NCI-H1105 (cell line): ENCODE measurements around the gene RNF227.
A peak's percentile ranks its signal among the peaks of the same experiment; 100 is the strongest.
"Not testable (repeated sequence)": the region's sequence is repeated elsewhere in the genome, so short reads cannot be mapped to it uniquely, and the experiment has no call there.

Experiments
- DNase-seq: peaks from one replicate; lab custom pipeline; 2025; lab: John Stamatoyannopoulos, UW

The RNF227 gene

DNA sequence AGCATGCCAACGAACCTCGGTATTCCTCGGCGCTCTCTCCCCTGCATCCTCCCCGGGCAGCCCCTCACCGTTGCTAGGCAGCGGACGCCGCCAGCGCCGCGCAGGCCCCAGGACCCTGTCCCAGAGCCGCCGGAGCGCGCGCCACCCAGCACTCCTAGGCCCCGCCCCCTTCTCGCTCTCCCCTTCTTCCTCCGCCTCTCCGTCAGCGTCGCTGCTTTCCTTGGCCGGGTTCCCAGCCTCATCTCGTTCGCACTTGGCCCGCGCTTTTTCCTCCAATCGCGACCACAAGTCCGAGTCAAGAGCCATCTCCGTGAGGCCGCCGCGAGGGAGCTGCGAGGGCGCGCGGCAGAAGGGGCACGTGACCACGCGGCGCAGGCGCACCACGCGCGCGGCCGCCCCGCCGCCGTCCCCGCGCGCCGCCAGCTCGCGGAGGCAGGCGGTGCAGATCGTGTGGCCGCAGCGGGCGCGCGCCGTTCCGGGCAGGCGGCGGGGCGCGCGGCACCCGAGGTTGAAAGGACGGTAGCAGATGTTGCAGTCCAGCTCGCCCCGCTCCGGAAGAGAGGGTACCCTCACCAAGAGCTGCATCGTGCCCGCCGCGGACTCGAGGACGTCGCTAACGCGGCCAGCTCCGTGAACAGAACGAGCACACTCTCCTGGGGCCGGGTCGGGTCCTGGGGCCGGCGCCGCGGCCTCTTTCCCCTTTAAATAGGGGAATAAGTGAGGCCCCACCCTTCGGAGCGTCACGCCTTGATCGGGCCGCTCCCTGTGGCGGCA, at the start of gene RNF227:
RNF227 (minus strand) TSS at position 679 of the 774 bp plus-strand sequence; CDS start at position 585, 94 bp downstream.
- DNase-seq = peak; percentile 100

DNA sequence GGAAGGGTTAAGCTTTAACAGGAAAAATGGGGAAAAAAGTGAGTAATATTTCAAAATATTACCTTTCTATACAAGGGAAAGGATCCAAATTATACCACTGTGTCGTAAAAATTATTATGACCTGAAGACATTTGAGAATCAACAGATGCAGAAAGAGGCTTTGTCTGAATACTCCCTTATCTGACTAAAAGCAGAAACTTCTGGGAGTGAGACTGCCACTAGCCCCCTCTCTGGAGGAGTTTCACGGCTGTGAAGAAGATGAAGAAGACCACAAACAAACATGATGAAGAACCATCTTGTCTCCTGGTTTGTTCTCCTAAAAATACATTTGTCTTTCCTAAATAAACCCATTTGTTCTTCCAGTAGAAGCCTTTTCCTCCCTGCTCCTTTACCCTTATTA, 45.3 kb upstream of the RNF227 start:
- no peak for DNase-seq

DNA sequence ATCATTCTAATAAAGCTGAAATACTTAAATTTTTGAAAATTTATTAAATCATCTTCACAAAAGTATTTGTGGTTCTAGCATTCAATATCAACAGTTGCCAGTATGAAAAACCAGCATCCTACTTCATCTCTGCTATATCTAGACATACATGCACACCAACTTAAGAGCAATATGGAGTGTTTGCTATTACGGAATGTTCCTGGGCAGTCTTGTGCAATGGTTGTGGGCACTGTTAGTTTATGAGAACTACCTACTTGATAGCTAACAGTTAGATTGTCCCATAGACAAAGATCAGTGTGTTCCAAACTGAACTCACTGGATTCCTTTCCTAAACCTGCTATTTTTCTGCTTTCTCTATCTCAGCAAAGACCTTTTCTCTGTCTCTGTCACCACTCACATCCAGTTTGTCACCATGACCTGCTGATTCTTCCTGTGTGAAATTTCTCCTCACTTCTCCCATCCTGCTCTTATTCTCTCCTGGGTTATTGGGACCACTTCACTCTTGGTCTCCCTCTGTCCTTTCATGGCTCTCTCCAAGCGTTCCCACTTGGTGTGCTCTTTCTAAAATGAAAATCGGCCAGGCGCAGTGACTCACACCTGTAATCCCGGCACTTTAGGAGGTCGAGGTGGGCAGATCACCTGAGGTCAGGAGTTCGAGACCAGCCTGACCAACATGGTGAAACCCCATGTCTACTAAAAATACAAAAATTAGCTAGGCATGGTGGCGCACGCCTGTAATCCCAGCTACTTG, 43.6 kb upstream of the RNF227 start:
- DNase-seq = no peak

DNA sequence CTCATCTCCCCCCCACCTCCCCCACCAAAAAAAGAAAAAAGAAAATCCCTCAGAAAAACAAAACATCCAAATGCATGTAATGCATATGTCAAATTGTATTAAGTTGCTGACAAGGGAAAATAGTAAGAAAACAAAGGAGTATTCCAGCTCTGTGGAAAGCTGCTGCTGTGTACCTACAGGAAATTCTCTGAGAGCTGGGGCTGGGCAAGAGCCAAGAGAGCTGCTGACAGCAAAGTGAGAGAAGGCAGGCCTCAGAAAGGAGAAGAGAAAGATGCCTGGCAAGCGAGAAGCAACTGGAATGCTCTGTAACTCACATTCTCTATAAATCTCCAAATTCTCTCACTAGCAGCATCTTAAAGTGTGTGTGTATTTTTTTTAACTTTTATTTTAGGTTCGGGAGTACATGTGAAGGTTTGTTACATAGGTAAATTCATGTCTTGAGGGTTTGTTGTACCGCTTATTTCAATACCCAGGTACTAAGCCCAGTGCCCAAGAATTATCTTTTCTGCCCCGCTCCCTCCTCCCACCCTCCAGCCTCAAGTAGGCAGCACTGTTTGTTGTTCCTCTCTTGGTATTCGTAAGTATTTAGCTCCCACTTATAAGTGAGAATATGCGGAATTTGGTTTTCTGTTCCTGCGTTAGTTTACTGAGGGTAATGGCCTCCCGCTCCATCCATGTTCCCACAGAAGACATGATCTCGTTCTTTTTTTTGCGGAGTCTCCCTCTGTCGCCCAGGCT, 40.3 kb upstream of the RNF227 start:
- no peak for DNase-seq

DNA sequence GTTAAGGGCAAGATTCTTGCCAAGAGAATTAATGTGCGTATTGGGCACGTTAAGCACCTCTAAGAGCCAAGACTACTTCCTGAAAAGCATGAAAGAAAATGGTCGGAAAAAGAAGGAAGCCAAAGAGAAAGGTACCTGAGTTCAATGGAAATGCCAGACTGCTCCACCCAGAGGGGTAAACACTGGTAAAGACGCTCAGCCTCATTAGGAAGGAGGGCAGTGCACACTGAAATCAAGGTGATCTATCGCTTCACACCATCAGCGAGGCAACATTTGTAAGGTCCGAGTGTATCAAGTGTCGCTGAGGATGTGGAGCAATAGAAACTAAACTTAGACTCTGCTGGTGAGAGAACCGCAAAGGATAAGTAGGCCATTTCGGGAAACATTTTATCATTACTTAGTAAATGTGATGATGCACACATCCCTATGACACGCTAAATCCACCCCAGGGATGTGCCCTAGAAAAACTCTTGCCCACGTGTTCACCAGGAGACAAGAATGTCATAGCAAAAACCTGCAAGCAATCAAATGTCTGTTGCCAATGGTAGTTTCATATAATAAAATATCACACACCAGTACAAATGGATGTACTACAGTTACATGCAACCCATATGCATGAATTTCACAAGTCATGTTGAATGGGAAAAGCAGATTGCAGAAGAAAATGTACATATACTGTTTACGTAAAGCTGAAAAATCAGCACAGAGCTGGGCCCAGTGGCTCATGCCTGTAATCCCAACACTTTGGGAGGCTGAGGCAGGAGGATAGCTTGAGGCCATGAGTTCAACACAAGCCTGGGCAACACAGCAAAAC, 39.5 kb upstream of the RNF227 start:
- DNase-seq = no peak

DNA sequence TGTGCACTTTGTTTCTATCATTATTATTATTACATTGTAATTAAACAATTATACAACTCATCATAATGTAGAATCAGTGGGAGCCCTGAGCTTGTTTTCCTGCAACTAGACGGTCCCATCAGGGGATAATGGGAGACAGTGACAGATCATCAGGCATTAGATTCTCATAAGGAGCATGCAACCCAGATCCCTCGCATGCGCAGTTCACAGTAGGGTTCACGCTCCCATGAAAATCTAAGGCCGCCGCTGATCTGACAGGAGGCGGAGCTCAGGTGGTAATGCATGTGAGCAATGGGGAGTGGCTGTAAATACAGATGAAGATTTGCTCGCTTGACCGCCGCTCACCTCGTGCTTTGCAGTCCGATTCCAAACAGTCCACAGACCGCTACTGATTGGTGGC, 37.2 kb upstream of the RNF227 start:
- DNase-seq = not testable (repeated sequence)

DNA sequence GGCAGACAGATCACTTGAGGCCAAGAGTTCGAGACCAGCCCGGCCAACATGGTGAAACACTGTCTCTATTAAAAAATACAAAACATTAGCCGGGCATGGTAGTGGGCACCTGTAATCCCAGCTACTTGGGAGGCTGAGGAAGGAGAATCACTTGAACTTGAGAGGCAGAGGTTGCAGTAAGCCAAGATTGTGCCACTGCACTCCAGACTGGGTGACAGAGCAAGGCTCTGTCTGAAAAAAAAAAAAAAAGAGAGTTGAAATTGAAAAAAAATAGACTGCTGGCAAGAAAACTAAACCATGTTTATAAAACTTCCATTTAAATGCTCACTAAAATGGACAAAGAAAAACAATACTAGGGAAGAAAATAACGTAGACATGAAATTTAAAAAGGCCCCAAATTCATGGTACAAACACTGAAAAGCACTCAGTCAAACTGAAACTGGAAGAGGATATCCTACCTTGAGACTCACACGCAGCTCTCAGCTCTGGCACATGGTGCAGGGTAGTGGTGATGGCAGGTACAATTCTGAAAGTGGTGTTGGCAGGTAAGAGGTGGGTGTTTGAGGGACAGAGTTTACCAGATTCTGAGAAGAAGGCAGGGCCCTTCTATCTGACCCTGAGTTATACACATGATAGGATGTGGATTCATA, 35.2 kb upstream of the RNF227 start:
- DNase-seq = no peak

DNA sequence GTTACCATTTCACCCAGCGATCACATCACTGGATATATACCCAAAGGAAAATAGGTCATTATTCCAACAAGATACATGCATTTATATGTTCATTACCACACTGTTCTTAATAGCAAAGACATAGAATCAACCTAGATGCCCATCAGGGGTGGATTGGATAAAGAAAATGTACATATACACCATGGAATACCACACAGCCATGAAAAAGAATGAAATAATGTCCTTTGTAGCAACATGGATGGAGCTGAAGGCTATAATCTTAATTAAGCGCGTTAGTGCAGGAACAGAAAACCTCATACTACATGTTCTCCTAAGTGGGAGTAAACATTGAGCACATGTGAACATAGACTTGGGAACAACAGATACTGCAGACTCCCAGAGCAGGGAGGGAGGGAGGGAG, 34.5 kb upstream of the RNF227 start:
- no peak for DNase-seq

DNA sequence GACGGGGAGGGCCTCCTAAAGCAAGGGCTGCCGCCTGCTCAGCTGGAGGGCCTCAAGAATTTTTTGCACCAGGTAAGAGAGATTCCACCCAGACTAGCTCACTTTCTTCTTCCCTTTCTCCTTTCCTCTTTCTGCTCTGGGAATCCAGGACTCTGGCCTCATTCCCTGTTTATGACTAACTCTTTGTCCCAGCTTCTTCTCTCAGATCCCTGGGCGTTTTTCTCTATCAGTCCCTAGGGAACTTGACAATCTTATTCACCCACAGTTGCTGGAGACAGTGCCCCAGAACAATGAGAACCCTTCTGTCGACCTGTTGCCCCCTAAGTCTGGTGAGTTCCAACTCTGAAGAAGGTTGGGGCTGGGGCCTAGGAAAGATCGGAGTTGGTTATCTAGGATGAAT, 31.6 kb upstream of the RNF227 start:
- no peak for DNase-seq

DNA sequence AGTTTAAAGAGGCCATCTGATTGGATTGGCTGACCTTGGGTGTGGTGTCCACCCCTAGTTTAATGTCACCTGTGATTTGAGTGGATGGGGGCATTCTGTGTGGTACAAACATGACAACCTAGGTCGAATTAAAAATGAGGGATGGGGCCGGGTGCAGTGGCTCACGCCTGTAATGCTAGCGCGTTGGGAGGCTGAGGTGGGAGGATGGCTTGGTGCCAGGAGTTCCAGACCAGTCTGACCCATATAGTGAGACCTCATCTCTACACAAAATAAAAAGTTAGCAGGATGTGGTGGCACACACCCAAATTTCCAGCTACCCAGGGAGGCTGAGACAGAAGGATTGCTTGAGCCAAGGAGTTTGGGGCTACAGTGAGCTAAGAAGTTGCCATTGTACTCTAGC, 30.4 kb upstream of the RNF227 start:
- no peak for DNase-seq

DNA sequence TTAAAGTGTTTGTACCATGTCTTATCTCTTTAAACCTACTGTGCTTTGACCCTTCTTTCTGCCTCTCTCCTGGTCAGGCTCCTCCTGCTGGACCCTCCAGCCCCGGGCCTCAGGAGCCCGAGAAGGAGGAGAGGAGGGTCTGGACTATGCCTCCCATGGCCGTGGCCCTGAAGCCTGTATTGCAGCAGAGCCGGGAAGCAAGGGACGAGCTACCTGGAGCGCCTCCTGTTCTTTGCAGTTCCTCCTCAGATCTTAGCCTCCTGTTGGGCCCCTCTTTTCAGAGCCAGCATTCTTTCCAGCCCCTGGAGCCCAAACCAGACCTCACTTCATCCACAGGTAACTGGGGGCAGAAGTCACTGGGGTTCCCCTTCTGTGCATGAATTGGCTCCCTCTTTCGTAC, 29.6 kb upstream of the RNF227 start:
- DNase-seq = no peak

DNA sequence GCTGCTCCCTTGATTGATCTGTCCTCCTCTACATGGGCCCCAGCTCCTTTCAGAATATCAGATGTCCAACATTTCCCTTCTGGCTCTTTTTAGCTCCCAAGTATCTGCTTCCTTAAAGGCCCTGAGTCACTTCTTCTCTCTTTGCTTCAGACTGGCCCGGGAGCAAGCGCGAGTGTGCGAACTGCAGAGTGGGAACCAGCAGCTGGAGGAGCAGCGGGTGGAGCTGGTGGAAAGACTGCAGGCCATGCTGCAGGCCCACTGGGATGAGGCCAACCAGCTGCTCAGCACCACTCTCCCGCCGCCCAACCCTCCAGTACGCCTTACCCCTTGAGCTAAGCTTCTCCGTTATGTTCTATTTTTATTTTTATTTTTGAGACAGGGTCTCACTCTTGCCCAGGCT, 28.2 kb upstream of the RNF227 start:
- no peak for DNase-seq

DNA sequence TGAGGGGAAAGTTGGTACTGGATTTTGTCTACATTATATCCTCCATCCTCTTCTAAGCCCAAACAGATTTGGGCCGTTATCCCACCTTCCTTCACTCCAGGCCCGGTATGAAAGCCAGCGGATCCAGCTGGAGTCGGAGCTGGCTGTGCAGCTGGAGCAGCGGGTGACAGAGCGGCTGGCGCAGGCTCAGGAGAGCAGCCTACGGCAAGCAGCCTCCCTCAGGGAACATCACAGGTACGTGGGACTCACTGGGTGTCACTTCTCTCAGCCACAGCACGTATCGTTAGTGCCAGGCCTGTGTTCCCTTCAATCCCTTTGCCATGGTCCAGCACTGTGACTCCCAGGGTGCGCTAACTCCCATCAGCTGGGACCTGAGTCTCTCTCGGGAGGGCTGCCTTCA, 27.2 kb upstream of the RNF227 start:
- no peak for DNase-seq

DNA sequence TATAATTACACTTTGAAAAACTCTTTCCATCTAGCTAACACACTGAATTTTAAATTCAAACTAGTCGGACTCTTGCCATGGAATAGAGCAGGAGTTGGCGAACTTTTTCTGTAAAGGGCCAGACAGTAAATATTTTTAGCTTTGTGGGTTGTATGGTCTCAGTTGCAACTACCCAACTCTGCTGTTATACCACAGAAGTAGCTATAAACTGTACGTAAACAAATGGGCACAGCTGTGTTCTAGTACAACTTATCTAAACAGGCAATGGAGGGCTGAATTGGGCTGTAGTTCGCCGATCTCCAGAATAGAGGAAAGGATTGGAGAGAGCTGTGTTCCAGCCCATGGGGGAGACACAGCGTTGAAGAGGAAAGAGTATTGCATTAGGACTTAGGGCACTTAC, 24.7 kb upstream of the RNF227 start:
- DNase-seq = no peak

DNA sequence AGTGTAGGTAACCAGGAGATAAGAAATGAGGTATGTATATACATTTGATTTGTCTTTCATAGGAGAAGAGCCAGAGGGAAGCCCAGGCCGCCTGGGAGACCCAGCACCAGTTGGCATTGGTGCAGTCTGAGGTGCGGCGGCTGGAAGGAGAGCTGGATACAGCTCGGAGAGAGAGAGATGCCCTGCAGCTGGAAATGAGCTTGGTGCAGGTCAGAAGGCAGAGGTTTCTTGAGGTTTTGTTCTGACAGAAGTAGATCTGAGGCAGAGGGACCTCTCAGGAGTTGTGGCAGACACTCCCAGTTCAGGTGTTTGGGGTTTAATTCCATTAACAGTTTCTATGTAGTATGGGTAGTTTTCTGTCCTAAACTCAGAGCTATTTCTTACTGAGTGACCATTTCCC, 23.9 kb upstream of the RNF227 start:
- no peak for DNase-seq

DNA sequence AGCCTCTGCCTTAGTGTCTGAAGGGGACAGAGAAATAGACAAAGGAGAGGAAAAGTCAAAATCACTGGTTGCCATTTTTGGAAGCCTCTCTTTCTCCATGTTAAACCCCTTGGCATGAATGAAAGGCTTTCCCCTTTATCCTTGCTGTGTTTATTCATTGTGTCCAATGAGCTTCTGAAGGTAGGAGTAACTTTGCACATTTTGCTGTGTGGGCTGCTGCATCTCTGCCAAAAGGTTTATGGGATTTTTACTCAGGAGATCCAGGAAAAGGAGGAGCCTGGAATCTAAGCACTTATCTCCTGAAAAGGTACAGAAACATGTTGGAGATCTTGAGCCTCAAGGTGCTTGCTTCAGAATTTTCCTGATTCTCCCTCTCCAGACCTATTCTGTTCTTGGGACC, 19.8 kb upstream of the RNF227 start:
- DNase-seq = no peak

DNA sequence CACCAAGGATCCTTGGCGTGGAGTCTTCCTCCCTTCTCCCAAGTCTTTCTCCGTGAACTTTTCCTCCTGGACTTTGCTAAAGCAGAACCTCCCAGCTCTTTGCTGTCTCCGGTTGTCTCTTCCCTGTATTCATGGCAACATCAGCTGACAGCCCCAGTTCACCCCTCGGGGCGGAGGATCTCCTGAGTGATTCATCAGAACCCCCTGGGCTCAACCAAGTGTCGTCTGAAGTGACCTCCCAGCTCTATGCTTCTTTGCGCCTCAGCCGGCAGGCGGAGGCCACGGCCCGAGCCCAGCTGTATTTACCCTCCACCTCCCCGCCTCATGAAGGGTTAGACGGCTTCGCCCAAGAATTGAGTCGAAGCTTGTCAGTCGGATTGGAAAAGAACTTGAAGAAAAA, 16.9 kb upstream of the RNF227 start:
- DNase-seq = no peak

DNA sequence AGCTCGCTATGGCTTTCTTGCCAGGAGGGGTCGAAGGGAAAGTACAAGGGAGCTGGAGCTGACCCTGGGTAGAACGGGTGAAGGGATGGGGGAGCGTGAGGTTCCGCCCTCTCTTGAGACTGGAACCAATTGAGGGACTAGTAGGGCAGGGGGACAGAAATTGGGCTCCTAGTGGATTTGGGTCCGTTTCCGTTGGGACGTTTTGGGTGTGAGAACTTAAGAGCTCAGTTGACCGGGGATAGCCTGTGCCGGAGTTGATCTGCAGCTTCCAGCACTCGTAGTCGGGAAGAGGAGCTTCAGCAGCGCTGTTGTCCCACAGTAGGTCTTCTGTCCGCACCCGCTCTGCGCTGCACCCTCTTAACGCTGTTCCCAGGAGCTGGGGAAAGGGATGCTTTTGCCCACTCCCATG, 16.4 kb upstream of the RNF227 start:
- peak; percentile 2 for DNase-seq

DNA sequence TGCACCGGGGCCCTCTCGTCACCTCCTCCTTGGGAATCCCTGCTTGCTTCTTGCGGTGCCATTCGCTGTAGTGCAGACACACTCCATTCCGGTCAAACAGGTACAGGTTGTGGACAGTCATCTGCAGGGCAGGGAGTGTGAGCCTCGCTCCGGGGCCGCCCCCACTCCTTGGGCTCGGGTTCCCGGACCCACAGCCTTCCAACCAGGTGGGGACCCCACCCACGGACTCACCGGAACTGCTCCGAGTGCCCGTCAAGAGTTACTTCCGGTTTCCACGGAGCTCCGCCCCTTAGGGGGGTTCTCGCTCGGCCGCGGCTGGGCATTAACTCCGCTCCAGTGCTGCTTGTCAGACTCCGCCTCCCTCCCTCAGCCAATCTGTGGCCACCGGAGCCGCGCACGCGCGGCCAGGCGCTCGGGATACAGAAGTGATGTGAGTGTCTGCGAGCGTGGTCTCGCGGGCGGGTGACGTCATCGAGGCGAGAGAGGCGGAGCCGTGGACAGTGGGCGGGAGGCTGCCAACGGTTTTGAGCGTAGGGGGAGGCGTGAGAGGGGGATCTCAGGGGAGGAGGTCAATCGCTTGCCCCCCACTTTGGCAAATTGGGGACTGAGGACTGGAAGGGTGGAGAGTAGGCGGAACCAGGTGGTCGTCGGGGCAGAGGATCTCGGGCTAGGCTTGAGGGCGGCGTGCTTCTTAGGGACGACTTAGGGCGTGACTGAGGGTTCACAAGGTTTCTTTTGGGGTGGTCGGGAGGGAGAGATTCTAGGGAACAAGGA, 15.8 kb upstream of the RNF227 start, which contains the start of the genes CNTROB and TRAPPC1:
CNTROB (plus strand) TSS at position 498 of the 774 bp plus-strand sequence. CDS start 874 bp downstream, outside the sequence.
TRAPPC1 (minus strand) TSS at position 238 of the 774 bp plus-strand sequence; CDS start at position 121, 117 bp downstream.
- peak; percentile 100 for DNase-seq
